ENCODE measurements around the gene ELAPOR1. TPM values are rescaled to one million over a fixed set of nuclear protein-coding genes. Genes with fewer than 3 reads are reported as not detected.

ELAPOR1 gene
- total and polyA plus RNA-seq, 8 donors, result 25.5 to 185 (median 69.2) TPM

GRCh38 chr1:109114342-109114674, 393 bp downstream of the ELAPOR1 start:
- Histone ChIP-seq H3K4me3 (peak overlapping the region; percentile 49 to 72 (median 52)), H3K36me3 (no peaks in the 10 kb centered on the region), H3K4me1 (peaks cover 18 to 47% (median 33%) of the 10 kb centered on the region in 4 donors), H3K9me3 (no peaks in the 10 kb centered on the region), H3K27ac (peak overlapping the region; percentile 69 to 86 (median 78)), H3K27me3 (peaks cover 6 to 36% (median 7%) of the 10 kb centered on the region in 3 donors)
- no peak for TF ChIP-seq POLR2AphosphoS5 (IDR thresholded peaks at IDR 0.05)
- TF ChIP-seq CTCF (IDR thresholded peaks at IDR 0.05), result no peak
- TF ChIP-seq EP300 (IDR thresholded peaks at IDR 0.05), result no peak
- TF ChIP-seq POLR2A (IDR thresholded peaks at IDR 0.05), result no peak
- intact Hi-C loops (cut with DNase I; ENCODE audit: low total_unique reads), result loop anchor here (10.0 kb wide), 1 partner anchor 80 kb away; no protein-coding TSS in a partner anchor
- peak in 1 of 2 donors; percentile 25 for DNase-seq
- 4 to 8% (median 6%) methylated on average over 5 to 12 of the region's 12 CpGs for WGBS, 5 donors

GRCh38 chr1:109115685-109116084, 1.8 kb downstream of the ELAPOR1 start:
- H3K27ac ChIP-seq, result peak overlapping the region; percentile 69 to 88 (median 78)
- peaks cover 6 to 36% (median 7%) of the 10 kb centered on the region in 3 donors for H3K27me3 ChIP-seq
- 23 to 69% (median 46%) methylated on average over 2 of the region's 2 CpGs for WGBS, 5 donors
- peak overlapping the region; percentile 49 to 72 (median 52) for H3K4me3 ChIP-seq
- DNase-seq, result peak in 1 of 2 donors; percentile 17
- TF ChIP-seq POLR2AphosphoS5 (IDR thresholded peaks at IDR 0.05) (no peak), CTCF (IDR thresholded peaks at IDR 0.05) (no peak), EP300 (IDR thresholded peaks at IDR 0.05) (no peak), POLR2A (IDR thresholded peaks at IDR 0.05) (no peak)
- H3K36me3 ChIP-seq, result no peaks in the 10 kb centered on the region
- H3K9me3 ChIP-seq, result no peaks in the 10 kb centered on the region
- intact Hi-C loops (cut with DNase I; ENCODE audit: low total_unique reads), result loop anchor here (10.0 kb wide), 1 partner anchor 79 kb away; no protein-coding TSS in a partner anchor
- peaks cover 18 to 47% (median 33%) of the 10 kb centered on the region in 4 donors for H3K4me1 ChIP-seq

GRCh38 chr1:109116286-109116685, 2.4 kb downstream of the ELAPOR1 start:
- Histone ChIP-seq H3K27ac (peak overlapping the region; percentile 69 to 81 (median 78)), H3K27me3 (peaks cover 6 to 36% (median 7%) of the 10 kb centered on the region in 3 donors), H3K4me3 (peak overlapping the region in 2 of 4 donors; percentile 51 to 72), H3K36me3 (no peaks in the 10 kb centered on the region), H3K4me1 (peaks cover 18 to 47% (median 33%) of the 10 kb centered on the region in 4 donors), H3K9me3 (no peaks in the 10 kb centered on the region)
- peak in 1 of 2 donors; percentile 65 for DNase-seq
- intact Hi-C loops (cut with DNase I; ENCODE audit: low total_unique reads), result loop anchor here (10.0 kb wide), 1 partner anchor 79 kb away; no protein-coding TSS in a partner anchor
- no peak for TF ChIP-seq EP300 (IDR thresholded peaks at IDR 0.05)
- no peak for TF ChIP-seq POLR2A (IDR thresholded peaks at IDR 0.05)
- TF ChIP-seq CTCF (IDR thresholded peaks at IDR 0.05), result no peak
- TF ChIP-seq POLR2AphosphoS5 (IDR thresholded peaks at IDR 0.05), result no peak
- 25 to 41% (median 33%) methylated on average over 1 of the region's 1 CpG for WGBS, 5 donors

- H3K27ac ChIP-seq, result peak overlapping the region; percentile 57 to 79 (median 76)
- peaks cover 10 to 35% (median 26%) of the 10 kb centered on the region in 4 donors for H3K4me1 ChIP-seq
- H3K9me3 ChIP-seq, result no peaks in the 10 kb centered on the region
- no peak overlapping the region for H3K4me3 ChIP-seq
- intact Hi-C loops (cut with DNase I; ENCODE audit: low total_unique reads), result loop anchor here (10.0 kb wide), 1 partner anchor 77 kb away; no protein-coding TSS in a partner anchor
- no peak for TF ChIP-seq CTCF (IDR thresholded peaks at IDR 0.05)
- TF ChIP-seq POLR2A (IDR thresholded peaks at IDR 0.05), result no peak
- TF ChIP-seq EP300 (IDR thresholded peaks at IDR 0.05), result no peak
- TF ChIP-seq POLR2AphosphoS5 (IDR thresholded peaks at IDR 0.05), result no peak
- no peaks in the 10 kb centered on the region for H3K36me3 ChIP-seq
- H3K27me3 ChIP-seq, result peaks cover 6 to 36% (median 7%) of the 10 kb centered on the region in 3 donors
- no peak for DNase-seq
- 41 to 54% (median 48%) methylated on average over 3 of the region's 3 CpGs for WGBS, 5 donors
Measured at GRCh38 chr1:109118089-109118488, 4.2 kb downstream of the ELAPOR1 start.

All from stomach (tissue), 9 donors.